Activated CD8-positive, alpha-beta memory T cell treated with anti-CD3 and anti-CD28 coated beads, Interleukin-2, amount 10 ng/mL, durations not matched to agents 7 days and 5 days (primary cell): Measurements from ENCODE around the gene ING5. TPM values are rescaled to one million over a fixed set of nuclear protein-coding genes. Genes with fewer than 3 reads are reported as not detected.
"Not testable (repeated sequence)": the region's sequence is repeated elsewhere in the genome, so short reads cannot be mapped to it uniquely, and the experiment has no call there.

Experiments
- ATAC-seq: fragments of 150-1000 bp; cut with Tn5 transposase; one replicate; pipeline ENCODE4 v1.10.0; 2021; ENCODE audit warnings: moderate library complexity
- CTCF ChIA-PET: fragments of 350-600 bp; sonication (Branson Sonifier 250); formaldehyde crosslinking; loops from one replicate; lab custom pipeline; 2021; ENCODE audit warnings: antibody characterized with exemption; lab: Charles Lee
- DNase-seq: peaks from one replicate; pipeline ENCODE4 v3.0.0-alpha.2; 2020
- H3K27ac Mint-ChIP-seq: one replicate; pipeline ENCODE4 v1.8.0; 2021; ENCODE audit warnings: mild to moderate bottlenecking, mixed read lengths
- H3K27me3 Mint-ChIP-seq: one replicate; pipeline ENCODE4 v1.8.0; 2021; ENCODE audit warnings: mixed read lengths
- H3K36me3 Mint-ChIP-seq: one replicate; pipeline ENCODE4 v1.8.0; 2021; ENCODE audit warnings: mild to moderate bottlenecking, mixed read lengths
- H3K4me1 Mint-ChIP-seq: one replicate; pipeline ENCODE4 v1.8.0; 2021; ENCODE audit warnings: mixed read lengths
- H3K4me3 Mint-ChIP-seq: one replicate; pipeline ENCODE4 v1.8.0; 2021; ENCODE audit warnings: mild to moderate bottlenecking, moderate library complexity, mixed read lengths
- H3K9me3 Mint-ChIP-seq: one replicate; pipeline ENCODE4 v1.8.0; 2022; ENCODE audit warnings: low read depth, mixed read lengths
- total RNA-seq, 2 experiments: library from RNA; stranded (reverse); gene quantifications; one replicate each; pipeline ENCODE4 v1.2.3, GENCODE V29; 2021

ING5 gene
- total RNA-seq, 2 experiments from 2014 or later = 26.3 to 28.0 TPM

DNA sequence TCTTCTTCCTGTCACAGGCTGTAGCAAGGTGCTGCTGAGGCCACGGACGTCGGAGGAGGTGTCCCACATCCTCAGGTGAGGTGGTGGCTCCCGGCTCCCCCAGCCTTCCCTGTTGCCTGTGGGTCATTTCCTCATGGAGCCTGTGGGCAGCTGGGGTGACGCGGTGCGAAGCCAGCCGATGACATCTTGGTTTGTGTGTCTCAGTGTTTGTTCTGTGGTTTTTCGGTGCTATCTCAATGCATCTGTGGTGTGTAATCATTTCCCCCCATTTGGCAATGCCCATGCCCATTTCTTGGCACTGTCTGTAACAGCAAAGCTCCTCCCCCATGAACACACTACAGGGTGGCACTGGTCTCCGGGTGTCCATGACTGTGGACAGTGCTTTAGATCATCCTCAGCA is 39.2 kb downstream of the ING5 start:
- Mint-ChIP-seq H3K27ac (no peak overlapping the region), H3K4me3 (peak overlapping the region; percentile 35), H3K27me3 (no peaks in the 10 kb centered on the region), H3K4me1 (peaks cover 32% of the 10 kb centered on the region), H3K36me3 (peaks cover 17% of the 10 kb centered on the region), H3K9me3 (peaks cover 1% of the 10 kb centered on the region)
- ATAC-seq (peak; percentile 51), DNase-seq (peak; percentile 62)
- CTCF ChIA-PET = interaction anchor here (2.2 to 2.4 kb wide), 2 partner anchors 22 to 137 kb away, joined by 9 to 14 read pairs; no protein-coding TSS in a partner anchor

DNA sequence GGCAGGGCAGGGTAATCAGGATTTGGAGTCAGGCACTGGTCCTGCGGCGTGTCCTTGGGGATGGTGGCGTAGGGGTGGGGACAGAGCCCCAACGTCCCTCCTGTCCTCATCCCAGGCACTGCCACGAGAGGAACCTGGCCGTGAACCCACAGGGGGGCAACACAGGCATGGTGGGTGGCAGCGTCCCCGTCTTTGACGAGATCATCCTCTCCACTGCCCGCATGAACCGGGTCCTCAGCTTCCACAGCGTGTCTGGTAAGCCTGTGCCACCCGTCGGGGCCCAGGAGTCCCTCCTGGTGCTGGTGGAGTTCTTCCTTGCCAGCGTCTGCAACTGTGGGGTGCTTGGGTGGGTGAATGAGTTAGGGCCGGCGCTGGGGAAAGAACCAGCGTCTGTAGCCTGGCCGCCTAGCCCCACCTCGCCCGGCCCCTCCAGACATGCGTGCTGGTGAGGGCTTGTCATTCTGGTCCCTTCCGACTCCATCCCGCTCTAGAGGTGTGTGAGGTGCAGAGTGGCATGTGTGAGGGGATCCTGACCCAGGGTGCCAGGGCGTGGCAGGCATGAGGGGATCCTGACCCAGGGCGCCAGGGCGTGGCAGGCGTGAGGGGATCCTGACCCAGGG is 40.6 kb downstream of the ING5 start:
- CTCF ChIA-PET = no interaction called here
- no peak overlapping the region for H3K4me3 Mint-ChIP-seq
- peaks cover 23% of the 10 kb centered on the region for H3K36me3 Mint-ChIP-seq
- ATAC-seq = no peak
- no peak overlapping the region for H3K27ac Mint-ChIP-seq
- peaks cover 31% of the 10 kb centered on the region for H3K4me1 Mint-ChIP-seq
- DNase-seq = no peak
- H3K27me3 Mint-ChIP-seq = no peaks in the 10 kb centered on the region
- H3K9me3 Mint-ChIP-seq = peaks cover 3% of the 10 kb centered on the region

GRCh38 chr2:241743008-241743407 is 41.2 kb downstream of the ING5 start:
- CTCF ChIA-PET, ATAC-seq: not testable (repeated sequence)

DNA sequence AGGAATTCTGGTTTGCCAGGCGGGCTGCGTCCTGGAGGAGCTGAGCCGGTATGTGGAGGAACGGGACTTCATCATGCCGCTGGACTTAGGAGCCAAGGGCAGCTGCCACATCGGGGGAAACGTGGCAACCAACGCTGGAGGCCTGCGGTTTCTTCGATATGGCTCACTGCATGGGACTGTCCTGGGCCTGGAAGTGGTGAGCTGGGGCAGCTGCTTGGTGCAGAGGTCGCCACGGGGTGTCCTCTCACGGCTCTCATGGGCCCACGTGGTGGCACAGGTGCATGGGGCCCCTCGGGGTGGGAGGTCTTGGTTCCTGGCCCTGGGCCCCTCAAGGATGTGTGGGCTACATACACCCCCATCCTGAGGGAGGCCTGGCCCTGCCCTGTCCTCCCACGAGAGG is 41.8 kb downstream of the ING5 start:
- Mint-ChIP-seq H3K36me3 (peaks cover 23% of the 10 kb centered on the region), H3K4me3 (no peak overlapping the region), H3K27me3 (no peaks in the 10 kb centered on the region), H3K9me3 (peaks cover 3% of the 10 kb centered on the region), H3K27ac (no peak overlapping the region), H3K4me1 (peaks cover 26% of the 10 kb centered on the region)
- CTCF ChIA-PET = no interaction called here
- DNase-seq = no peak
- no peak for ATAC-seq

More at GRCh38 chr2:241743008-241743407, 41.2 kb downstream of the ING5 start:
- peaks cover 23% of the 10 kb centered on the region for H3K36me3 Mint-ChIP-seq
- H3K27me3 Mint-ChIP-seq, H3K4me3 Mint-ChIP-seq, H3K27ac Mint-ChIP-seq, DNase-seq, H3K9me3 Mint-ChIP-seq: not testable (repeated sequence)
- H3K4me1 Mint-ChIP-seq = peaks cover 26% of the 10 kb centered on the region

GRCh38 chr2:241744028-241744754 is 42.4 kb downstream of the ING5 start:
- ATAC-seq (no peak), DNase-seq (no peak)
- Mint-ChIP-seq H3K9me3 (peaks cover 3% of the 10 kb centered on the region), H3K27ac (no peak overlapping the region), H3K27me3 (no peaks in the 10 kb centered on the region), H3K4me1 (peaks cover 24% of the 10 kb centered on the region), H3K4me3 (no peak overlapping the region), H3K36me3 (peaks cover 28% of the 10 kb centered on the region)
- CTCF ChIA-PET = interaction anchor here (0.8 kb wide), 1 partner anchor 128 kb away, joined by 4 read pairs; no protein-coding TSS in a partner anchor

- Mint-ChIP-seq H3K9me3 (peaks cover 3% of the 10 kb centered on the region), H3K27me3 (no peaks in the 10 kb centered on the region), H3K4me3 (no peak overlapping the region), H3K4me1 (peaks cover 13% of the 10 kb centered on the region), H3K36me3 (peaks cover 31% of the 10 kb centered on the region), H3K27ac (no peak overlapping the region)
- DNase-seq (no peak), ATAC-seq (no peak)
- CTCF ChIA-PET = interaction anchor here (1.2 kb wide), 1 partner anchor 44 kb away, joined by 3 read pairs; the partner anchor contains the start of gene ING5
Measured at GRCh38 chr2:241745276-241745675, 43.4 kb downstream of the ING5 start.

DNA sequence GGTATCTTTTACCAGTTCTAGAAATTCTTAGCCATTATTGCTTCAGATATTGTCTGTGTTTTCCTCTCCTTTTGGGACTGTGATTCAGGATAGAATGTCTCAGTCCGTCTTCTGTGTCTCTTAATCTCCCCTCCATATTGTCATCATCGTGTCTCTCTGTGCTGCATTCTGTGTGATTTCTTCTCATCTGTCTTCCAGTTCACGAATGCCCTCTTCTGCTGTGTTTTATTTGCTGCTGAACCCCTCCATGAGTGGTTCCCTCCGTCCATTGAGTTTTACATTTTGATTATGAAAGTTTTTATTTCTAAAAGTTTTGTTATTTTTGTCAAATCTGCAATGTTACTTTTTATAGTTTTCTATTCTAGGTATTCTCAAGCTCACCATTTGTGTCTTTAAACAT is 44.2 kb downstream of the ING5 start:
- Mint-ChIP-seq H3K27ac (no peak overlapping the region), H3K4me1 (peaks cover 6% of the 10 kb centered on the region), H3K36me3 (peaks cover 31% of the 10 kb centered on the region), H3K4me3 (no peak overlapping the region), H3K9me3 (peaks cover 3% of the 10 kb centered on the region), H3K27me3 (no peaks in the 10 kb centered on the region)
- DNase-seq = no peak
- CTCF ChIA-PET = interaction anchor here (1.2 kb wide), 1 partner anchor 45 kb away, joined by 3 read pairs; the partner anchor contains the start of gene ING5
- no peak for ATAC-seq

GRCh38 chr2:241748468-241749256 is 46.8 kb downstream of the ING5 start:
- DNase-seq (no peak), ATAC-seq (no peak)
- peaks cover 3% of the 10 kb centered on the region for H3K9me3 Mint-ChIP-seq
- CTCF ChIA-PET = no interaction called here
- peaks cover 4% of the 10 kb centered on the region for H3K4me1 Mint-ChIP-seq
- H3K27me3 Mint-ChIP-seq = no peaks in the 10 kb centered on the region
- no peak overlapping the region for H3K27ac Mint-ChIP-seq
- no peak overlapping the region for H3K4me3 Mint-ChIP-seq
- H3K36me3 Mint-ChIP-seq = peaks cover 31% of the 10 kb centered on the region

DNA sequence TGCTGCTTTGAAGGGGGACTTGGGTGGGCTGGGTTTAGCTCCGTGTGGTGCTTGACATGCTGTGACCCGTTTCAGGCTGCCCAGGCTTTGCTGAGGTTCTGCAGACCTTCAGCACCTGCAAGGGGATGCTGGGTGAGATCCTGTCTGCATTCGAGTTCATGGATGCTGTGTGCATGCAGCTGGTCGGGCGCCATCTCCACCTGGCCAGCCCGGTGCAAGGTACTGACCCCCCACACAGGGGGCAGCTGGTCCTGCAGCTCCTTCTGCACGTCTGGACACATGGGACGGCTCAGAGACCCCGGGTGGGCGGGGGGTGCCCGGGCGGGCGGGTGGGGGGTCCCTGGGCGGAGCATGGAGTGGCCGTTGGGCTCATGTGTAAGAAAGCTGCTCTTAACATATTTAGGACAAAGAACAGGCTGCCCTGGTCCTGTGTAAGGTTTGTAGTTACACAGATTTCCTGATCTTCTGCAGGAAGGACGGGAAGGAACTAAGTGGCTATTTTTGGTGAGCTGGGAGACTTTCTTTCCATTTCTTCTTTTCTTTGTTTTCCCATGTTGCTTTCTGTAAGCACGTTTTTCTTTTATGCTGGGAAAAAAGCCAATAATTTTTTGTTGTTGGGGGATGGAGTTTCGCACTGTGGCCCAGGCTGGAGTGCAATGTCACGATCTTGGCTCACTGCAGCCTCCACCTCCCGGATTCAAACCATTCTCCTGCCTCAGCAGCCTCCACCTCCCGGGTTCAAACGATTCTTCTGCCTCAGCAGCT is 48.4 kb downstream of the ING5 start:
- DNase-seq = no peak
- no peak for ATAC-seq
- H3K27ac Mint-ChIP-seq = no peak overlapping the region
- H3K36me3 Mint-ChIP-seq = peaks cover 23% of the 10 kb centered on the region
- H3K27me3 Mint-ChIP-seq = no peaks in the 10 kb centered on the region
- CTCF ChIA-PET = no interaction called here
- H3K4me3 Mint-ChIP-seq = no peak overlapping the region
- H3K4me1 Mint-ChIP-seq = peaks cover 4% of the 10 kb centered on the region
- peaks cover 3% of the 10 kb centered on the region for H3K9me3 Mint-ChIP-seq

DNA sequence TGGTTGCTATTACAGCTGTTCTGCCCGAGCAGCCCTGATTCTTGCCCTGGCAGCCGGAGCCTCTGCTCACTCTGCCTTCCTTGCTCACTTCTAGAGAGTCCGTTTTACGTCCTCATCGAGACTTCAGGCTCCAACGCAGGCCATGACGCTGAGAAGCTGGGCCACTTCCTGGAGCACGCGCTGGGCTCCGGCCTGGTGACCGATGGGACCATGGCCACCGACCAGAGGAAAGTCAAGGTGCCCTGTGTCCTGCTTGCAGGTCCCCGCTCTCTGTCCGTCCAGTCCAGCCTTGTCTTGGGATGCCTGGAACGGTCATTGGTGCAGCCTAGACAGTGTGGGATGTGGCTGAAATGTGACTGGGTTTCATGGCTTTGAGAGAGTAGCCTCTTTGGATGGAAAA is 49.3 kb downstream of the ING5 start:
- Mint-ChIP-seq H3K9me3 (peaks cover under 1% of the 10 kb centered on the region), H3K4me1 (peaks cover 4% of the 10 kb centered on the region), H3K27me3 (no peaks in the 10 kb centered on the region), H3K27ac (no peak overlapping the region), H3K36me3 (peaks cover 14% of the 10 kb centered on the region), H3K4me3 (no peak overlapping the region)
- CTCF ChIA-PET = no interaction called here
- DNase-seq (no peak), ATAC-seq (no peak)

DNA sequence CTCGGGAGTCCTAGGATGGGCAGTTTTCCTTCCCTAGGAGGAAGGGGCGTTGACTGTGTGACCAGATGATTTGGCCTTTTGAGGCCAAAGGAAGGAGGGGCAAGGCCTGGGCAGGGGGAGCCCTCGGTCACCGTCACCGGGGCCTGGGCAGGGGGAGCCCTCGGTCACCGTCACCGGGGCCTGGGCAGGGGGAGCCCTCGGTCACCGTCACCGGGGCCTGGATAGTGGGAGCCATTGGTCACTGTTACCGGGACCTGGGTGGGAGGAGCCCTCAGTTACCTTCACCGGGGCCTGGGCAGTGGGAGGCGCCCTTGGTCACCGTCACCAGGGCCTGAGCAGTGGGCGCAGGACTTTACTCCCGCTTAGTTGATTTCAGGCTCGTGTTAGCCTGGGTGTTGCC is 49.9 kb downstream of the ING5 start:
- ATAC-seq (no peak), DNase-seq (no peak)
- H3K36me3 Mint-ChIP-seq = peaks cover 11% of the 10 kb centered on the region
- H3K9me3 Mint-ChIP-seq = no peaks in the 10 kb centered on the region
- CTCF ChIA-PET = no interaction called here
- no peak overlapping the region for H3K27ac Mint-ChIP-seq
- no peaks in the 10 kb centered on the region for H3K27me3 Mint-ChIP-seq
- H3K4me3 Mint-ChIP-seq = no peak overlapping the region
- peaks cover 4% of the 10 kb centered on the region for H3K4me1 Mint-ChIP-seq

DNA sequence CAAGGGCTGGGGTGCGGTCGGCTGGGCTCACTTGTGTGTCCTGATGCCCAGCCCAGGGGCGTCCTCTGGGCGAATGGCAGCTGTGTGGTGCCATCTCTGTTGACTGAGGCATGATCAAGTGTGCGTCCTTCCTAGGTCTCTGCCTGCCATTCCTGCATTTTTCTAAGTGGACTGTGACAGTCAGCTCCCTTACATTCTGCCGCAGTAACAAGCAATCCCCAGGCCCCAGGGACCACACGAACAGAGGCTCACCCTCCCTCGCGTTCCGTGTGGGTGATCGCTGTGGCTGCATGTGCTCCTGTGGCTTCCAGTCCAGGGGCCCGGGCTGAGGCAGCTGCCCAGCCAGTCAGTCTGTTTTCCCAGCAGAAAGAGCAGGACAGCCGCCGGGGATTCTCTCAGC is 50.4 kb downstream of the ING5 start:
- ATAC-seq (no peak), DNase-seq (no peak)
- Mint-ChIP-seq H3K9me3 (no peaks in the 10 kb centered on the region), H3K4me1 (peaks cover under 1% of the 10 kb centered on the region), H3K27ac (no peak overlapping the region), H3K36me3 (peaks cover 11% of the 10 kb centered on the region), H3K27me3 (no peaks in the 10 kb centered on the region), H3K4me3 (no peak overlapping the region)
- CTCF ChIA-PET = no interaction called here
